Measurements from ENCODE around the gene SIN3A. TPM values are rescaled to one million over a fixed set of nuclear protein-coding genes. Genes with fewer than 3 reads are reported as not detected.

Gene SIN3A
- total and polyA plus RNA-seq, 2 experiments from 2014 or later = 24.3 to 73.0 TPM

- H3K9me2 ChIP-seq (ENCODE audit: insufficient read depth) = no peaks in the 10 kb centered on the region
- peaks cover 82% of the 10 kb centered on the region for H3K79me2 ChIP-seq (replicated peaks; ENCODE audit: insufficient read depth)
- H3K27me3 ChIP-seq (ENCODE audit: insufficient read depth) = no peaks in the 10 kb centered on the region
- no peak overlapping the region for H3K4me2 ChIP-seq
- Mint-ChIP-seq H3K9me3 (no peaks in the 10 kb centered on the region), H3K4me1 (no peaks in the 10 kb centered on the region), H3K36me3 (ENCODE audit: low read depth) (peaks cover 55% of the 10 kb centered on the region), H3K27ac (no peak overlapping the region), H3K4me3 (no peak overlapping the region), H3K27me3 (ENCODE audit: insufficient read depth, low read depth, poor library complexity) (peaks cover 3% of the 10 kb centered on the region)
- H3K36me3 ChIP-seq (ENCODE audit: insufficient read depth) = peaks cover 66% of the 10 kb centered on the region
- DNase-seq (ENCODE audit: low spot score) (no peak), ATAC-seq (no peak)
- peaks cover 17% of the 10 kb centered on the region for H4K20me1 ChIP-seq (replicated peaks; ENCODE audit: insufficient read depth)
- 0 out of 2 replicates have a peak overlapping the region, but pooled peaks have one; percentile 17 for H3K27ac ChIP-seq (ENCODE audit: low read depth)
- no peak overlapping the region for H2AFZ ChIP-seq
- H3K4me3 ChIP-seq = no peak overlapping the region
- TF ChIP-seq, protein P1, sequence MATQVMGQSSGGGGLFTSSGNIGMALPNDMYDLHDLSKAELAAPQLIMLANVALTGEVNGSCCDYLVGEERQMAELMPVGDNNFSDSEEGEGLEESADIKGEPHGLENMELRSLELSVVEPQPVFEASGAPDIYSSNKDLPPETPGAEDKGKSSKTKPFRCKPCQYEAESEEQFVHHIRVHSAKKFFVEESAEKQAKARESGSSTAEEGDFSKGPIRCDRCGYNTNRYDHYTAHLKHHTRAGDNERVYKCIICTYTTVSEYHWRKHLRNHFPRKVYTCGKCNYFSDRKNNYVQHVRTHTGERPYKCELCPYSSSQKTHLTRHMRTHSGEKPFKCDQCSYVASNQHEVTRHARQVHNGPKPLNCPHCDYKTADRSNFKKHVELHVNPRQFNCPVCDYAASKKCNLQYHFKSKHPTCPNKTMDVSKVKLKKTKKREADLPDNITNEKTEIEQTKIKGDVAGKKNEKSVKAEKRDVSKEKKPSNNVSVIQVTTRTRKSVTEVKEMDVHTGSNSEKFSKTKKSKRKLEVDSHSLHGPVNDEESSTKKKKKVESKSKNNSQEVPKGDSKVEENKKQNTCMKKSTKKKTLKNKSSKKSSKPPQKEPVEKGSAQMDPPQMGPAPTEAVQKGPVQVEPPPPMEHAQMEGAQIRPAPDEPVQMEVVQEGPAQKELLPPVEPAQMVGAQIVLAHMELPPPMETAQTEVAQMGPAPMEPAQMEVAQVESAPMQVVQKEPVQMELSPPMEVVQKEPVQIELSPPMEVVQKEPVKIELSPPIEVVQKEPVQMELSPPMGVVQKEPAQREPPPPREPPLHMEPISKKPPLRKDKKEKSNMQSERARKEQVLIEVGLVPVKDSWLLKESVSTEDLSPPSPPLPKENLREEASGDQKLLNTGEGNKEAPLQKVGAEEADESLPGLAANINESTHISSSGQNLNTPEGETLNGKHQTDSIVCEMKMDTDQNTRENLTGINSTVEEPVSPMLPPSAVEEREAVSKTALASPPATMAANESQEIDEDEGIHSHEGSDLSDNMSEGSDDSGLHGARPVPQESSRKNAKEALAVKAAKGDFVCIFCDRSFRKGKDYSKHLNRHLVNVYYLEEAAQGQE (IDR thresholded peaks at IDR 0.05; ENCODE audit: unreplicated experiment) = no peak
- no peak for TF ChIP-seq ETS1 (IDR thresholded peaks at IDR 0.05)
- TF ChIP-seq CREB1 (CRISPR knock-in tag; IDR thresholded peaks at IDR 0.05; ENCODE audit: low read depth) = no peak
- TF ChIP-seq EZH2phosphoT487 (IDR thresholded peaks at IDR 0.05; ENCODE audit: unreplicated experiment) = no peak
- H3K4me1 ChIP-seq (ENCODE audit: insufficient read depth) = no peaks in the 10 kb centered on the region
- no peaks in the 10 kb centered on the region for H3F3A ChIP-seq (replicated peaks; ENCODE audit: low read depth)
These were observed 25.5 kb downstream of the SIN3A start for GRCh38 chr15:75425966-75426500.

GRCh38 chr15:75422554-75422953, 28.9 kb downstream of the SIN3A start:
- ATAC-seq (no peak), DNase-seq (ENCODE audit: low spot score) (no peak)
- peaks cover 45% of the 10 kb centered on the region for H3K36me3 Mint-ChIP-seq (ENCODE audit: low read depth)
- H3K4me1 Mint-ChIP-seq = no peaks in the 10 kb centered on the region
- H3K27me3 Mint-ChIP-seq (ENCODE audit: insufficient read depth, low read depth, poor library complexity) = no peaks in the 10 kb centered on the region
- Histone ChIP-seq H3K4me1 (ENCODE audit: insufficient read depth) (no peaks in the 10 kb centered on the region), H2AFZ (no peak overlapping the region), H3F3A (replicated peaks; ENCODE audit: low read depth) (no peaks in the 10 kb centered on the region), H3K27me3 (ENCODE audit: insufficient read depth) (no peaks in the 10 kb centered on the region), H3K9me2 (ENCODE audit: insufficient read depth) (no peaks in the 10 kb centered on the region), H3K79me2 (replicated peaks; ENCODE audit: insufficient read depth) (peaks cover 69% of the 10 kb centered on the region), H4K20me1 (replicated peaks; ENCODE audit: insufficient read depth) (peaks cover 25% of the 10 kb centered on the region), H3K27ac (ENCODE audit: low read depth) (no peak overlapping the region), H3K36me3 (ENCODE audit: insufficient read depth) (peaks cover 58% of the 10 kb centered on the region), H3K4me2 (no peak overlapping the region), H3K4me3 (no peak overlapping the region)
- no peak overlapping the region for H3K4me3 Mint-ChIP-seq
- no peaks in the 10 kb centered on the region for H3K9me3 Mint-ChIP-seq
- no peak overlapping the region for H3K27ac Mint-ChIP-seq
- TF ChIP-seq ETS1 (IDR thresholded peaks at IDR 0.05) (no peak), STAT1 (IDR thresholded peaks at IDR 0.05; ENCODE audit: unreplicated experiment) (no peak), EZH2phosphoT487 (IDR thresholded peaks at IDR 0.05; ENCODE audit: unreplicated experiment) (no peak), CREB1 (CRISPR knock-in tag; IDR thresholded peaks at IDR 0.05; ENCODE audit: low read depth) (no peak), NANOG (IDR thresholded peaks at IDR 0.05; ENCODE audit: borderline replicate concordance) (no peak), POLR2AphosphoS5 (IDR thresholded peaks at IDR 0.05; ENCODE audit: low read depth) (no peak), JUNB (IDR thresholded peaks at IDR 0.05; ENCODE audit: unreplicated experiment) (no peak)
- TF ChIP-seq, protein P2, sequence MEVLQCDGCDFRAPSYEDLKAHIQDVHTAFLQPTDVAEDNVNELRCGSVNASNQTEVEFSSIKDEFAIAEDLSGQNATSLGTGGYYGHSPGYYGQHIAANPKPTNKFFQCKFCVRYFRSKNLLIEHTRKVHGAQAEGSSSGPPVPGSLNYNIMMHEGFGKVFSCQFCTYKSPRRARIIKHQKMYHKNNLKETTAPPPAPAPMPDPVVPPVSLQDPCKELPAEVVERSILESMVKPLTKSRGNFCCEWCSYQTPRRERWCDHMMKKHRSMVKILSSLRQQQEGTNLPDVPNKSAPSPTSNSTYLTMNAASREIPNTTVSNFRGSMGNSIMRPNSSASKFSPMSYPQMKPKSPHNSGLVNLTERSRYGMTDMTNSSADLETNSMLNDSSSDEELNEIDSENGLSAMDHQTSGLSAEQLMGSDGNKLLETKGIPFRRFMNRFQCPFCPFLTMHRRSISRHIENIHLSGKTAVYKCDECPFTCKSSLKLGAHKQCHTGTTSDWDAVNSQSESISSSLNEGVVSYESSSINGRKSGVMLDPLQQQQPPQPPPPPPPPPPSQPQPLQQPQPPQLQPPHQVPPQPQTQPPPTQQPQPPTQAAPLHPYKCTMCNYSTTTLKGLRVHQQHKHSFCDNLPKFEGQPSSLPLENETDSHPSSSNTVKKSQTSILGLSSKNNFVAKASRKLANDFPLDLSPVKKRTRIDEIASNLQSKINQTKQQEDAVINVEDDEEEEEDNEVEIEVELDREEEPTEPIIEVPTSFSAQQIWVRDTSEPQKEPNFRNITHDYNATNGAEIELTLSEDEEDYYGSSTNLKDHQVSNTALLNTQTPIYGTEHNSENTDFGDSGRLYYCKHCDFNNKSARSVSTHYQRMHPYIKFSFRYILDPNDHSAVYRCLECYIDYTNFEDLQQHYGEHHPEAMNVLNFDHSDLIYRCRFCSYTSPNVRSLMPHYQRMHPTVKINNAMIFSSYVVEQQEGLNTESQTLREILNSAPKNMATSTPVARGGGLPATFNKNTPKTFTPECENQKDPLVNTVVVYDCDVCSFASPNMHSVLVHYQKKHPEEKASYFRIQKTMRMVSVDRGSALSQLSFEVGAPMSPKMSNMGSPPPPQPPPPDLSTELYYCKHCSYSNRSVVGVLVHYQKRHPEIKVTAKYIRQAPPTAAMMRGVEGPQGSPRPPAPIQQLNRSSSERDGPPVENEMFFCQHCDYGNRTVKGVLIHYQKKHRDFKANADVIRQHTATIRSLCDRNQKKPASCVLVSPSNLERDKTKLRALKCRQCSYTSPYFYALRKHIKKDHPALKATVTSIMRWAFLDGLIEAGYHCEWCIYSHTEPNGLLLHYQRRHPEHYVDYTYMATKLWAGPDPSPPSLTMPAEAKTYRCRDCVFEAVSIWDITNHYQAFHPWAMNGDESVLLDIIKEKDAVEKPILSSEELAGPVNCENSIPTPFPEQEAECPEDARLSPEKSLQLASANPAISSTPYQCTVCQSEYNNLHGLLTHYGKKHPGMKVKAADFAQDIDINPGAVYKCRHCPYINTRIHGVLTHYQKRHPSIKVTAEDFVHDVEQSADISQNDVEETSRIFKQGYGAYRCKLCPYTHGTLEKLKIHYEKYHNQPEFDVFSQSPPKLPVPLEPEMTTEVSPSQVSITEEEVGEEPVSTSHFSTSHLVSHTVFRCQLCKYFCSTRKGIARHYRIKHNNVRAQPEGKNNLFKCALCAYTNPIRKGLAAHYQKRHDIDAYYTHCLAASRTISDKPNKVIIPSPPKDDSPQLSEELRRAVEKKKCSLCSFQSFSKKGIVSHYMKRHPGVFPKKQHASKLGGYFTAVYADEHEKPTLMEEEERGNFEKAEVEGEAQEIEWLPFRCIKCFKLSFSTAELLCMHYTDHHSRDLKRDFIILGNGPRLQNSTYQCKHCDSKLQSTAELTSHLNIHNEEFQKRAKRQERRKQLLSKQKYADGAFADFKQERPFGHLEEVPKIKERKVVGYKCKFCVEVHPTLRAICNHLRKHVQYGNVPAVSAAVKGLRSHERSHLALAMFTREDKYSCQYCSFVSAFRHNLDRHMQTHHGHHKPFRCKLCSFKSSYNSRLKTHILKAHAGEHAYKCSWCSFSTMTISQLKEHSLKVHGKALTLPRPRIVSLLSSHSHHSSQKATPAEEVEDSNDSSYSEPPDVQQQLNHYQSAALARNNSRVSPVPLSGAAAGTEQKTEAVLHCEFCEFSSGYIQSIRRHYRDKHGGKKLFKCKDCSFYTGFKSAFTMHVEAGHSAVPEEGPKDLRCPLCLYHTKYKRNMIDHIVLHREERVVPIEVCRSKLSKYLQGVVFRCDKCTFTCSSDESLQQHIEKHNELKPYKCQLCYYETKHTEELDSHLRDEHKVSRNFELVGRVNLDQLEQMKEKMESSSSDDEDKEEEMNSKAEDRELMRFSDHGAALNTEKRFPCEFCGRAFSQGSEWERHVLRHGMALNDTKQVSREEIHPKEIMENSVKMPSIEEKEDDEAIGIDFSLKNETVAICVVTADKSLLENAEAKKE (CRISPR knock-in tag; IDR thresholded peaks at IDR 0.05) = no peak

Measured in GM23338 (cell line).